Prostate gland (tissue), 2 donors: ENCODE results near the gene RLN3. TPM values are rescaled to one million over a fixed set of nuclear protein-coding genes. Genes with fewer than 3 reads are reported as not detected.

Experiments
- DNase-seq: peaks from one replicate; pipeline ENCODE4 v3.0.0-alpha.2; 2019; ENCODE audit warnings: low spot score
- H3K27ac ChIP-seq, 2 donors: fragments of 200-600 bp; sonication (generic); 2 replicates each; pipeline ENCODE4 v1.5.1; 2017 to 2019
- H3K27me3 ChIP-seq: fragments of 200-600 bp; sonication (generic); replicated peaks from 2 replicates; pipeline ENCODE4 v1.5.1; 2019; ENCODE audit not compliant: insufficient read depth
- H3K36me3 ChIP-seq, 2 donors: fragments of 200-600 bp; sonication (generic); 1 replicate in 1 of 2; 2 replicates in 1 of 2; pipeline versions ENCODE4 v1.5.1 to v1.8.1; 2017 to 2019
- H3K4me1 ChIP-seq: fragments of 200-600 bp; sonication (generic); replicated peaks from 2 replicates; pipeline ENCODE4 v1.5.1; 2019
- H3K4me3 ChIP-seq, 2 donors: fragments of 200-600 bp; sonication (generic); 2 replicates each; pipeline ENCODE4 v1.5.1; 2017 to 2019
- H3K9me3 ChIP-seq: fragments of 200-600 bp; sonication (generic); 2 replicates; pipeline ENCODE4 v1.5.1; 2017
- POLR2A ChIP-seq: fragments of 450-650 bp; IDR thresholded peaks from one replicate; pipeline ENCODE4 v1.6.1; 2016; ENCODE audit warnings: antibody characterized with exemption, mild to moderate bottlenecking
- POLR2AphosphoS5 ChIP-seq: sonication (generic); formaldehyde crosslinking; IDR thresholded peaks from one replicate; pipeline ENCODE4 v1.6.1; 2017; ENCODE audit warnings: antibody characterized with exemption
- WGBS: methylation state at CpG from one replicate; pipeline ENCODE4 v1.1.5; 2018; 5-methylcytosine and 5-hydroxymethylcytosine counted together
- intact Hi-C: fragments of 100-400 bp; cut with DNase I; formaldehyde crosslinking; loops from one replicate; pipeline ENCODE4 v1.14.2; 2022
- total RNA-seq, 2 donors: library from RNA; depleted of rRNA; stranded (reverse); fragments of >200 nt; gene quantifications; one replicate each; pipeline ENCODE4 v1.1.0, GENCODE V29; 2016
- TF ChIP-seq, protein P1 (sequence below), 4 experiments: fragments of 200-600 bp in 2 of 4; fragments of 450-650 bp in 2 of 4; sonication (generic) in 2 of 4; IDR thresholded peaks; 1 replicate in 3 of 4; 2 replicates in 1 of 4; pipeline ENCODE4 v1.5.1; 2016 to 2019; ENCODE audit warnings: antibody characterized with exemption in 4 of 4, mild to moderate bottlenecking in 2 of 4, moderate library complexity in 2 of 4

Gene RLN3
- total RNA-seq, 2 donors from 2014 or later = not detected

DNA sequence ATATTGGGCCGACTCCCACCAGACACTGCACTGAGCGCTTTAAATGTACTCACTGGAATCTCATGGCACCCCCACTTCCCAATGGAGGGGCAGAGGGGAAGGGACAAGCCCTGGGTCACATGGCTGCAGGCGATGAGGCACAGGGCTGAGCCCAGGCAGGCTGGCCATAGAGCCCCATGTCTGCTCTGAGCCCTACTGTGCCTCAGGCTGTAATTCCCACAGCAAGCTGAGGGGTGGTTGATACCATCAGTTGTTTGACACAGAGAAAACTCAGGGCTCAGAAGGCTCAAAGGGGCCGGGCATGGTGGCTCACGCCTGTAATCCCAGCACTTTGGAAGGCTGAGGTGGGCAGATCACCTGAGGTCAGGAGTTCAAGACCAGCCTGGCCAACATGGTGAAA, 46.9 kb upstream of the RLN3 start:
- H3K36me3 ChIP-seq = no peaks in the 10 kb centered on the region
- no peaks in the 10 kb centered on the region for H3K27me3 ChIP-seq
- H3K4me3 ChIP-seq = no peak overlapping the region
- no peak for TF ChIP-seq POLR2A
- TF ChIP-seq, protein P1, sequence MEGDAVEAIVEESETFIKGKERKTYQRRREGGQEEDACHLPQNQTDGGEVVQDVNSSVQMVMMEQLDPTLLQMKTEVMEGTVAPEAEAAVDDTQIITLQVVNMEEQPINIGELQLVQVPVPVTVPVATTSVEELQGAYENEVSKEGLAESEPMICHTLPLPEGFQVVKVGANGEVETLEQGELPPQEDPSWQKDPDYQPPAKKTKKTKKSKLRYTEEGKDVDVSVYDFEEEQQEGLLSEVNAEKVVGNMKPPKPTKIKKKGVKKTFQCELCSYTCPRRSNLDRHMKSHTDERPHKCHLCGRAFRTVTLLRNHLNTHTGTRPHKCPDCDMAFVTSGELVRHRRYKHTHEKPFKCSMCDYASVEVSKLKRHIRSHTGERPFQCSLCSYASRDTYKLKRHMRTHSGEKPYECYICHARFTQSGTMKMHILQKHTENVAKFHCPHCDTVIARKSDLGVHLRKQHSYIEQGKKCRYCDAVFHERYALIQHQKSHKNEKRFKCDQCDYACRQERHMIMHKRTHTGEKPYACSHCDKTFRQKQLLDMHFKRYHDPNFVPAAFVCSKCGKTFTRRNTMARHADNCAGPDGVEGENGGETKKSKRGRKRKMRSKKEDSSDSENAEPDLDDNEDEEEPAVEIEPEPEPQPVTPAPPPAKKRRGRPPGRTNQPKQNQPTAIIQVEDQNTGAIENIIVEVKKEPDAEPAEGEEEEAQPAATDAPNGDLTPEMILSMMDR (IDR thresholded peaks at IDR 0.05) = no peak
- no peak for TF ChIP-seq POLR2AphosphoS5
- WGBS = 95% methylated on average over 4 of the region's 5 CpGs
- H3K9me3 ChIP-seq = no peaks in the 10 kb centered on the region
- intact Hi-C loops = no loop called here
- no peak for DNase-seq
- H3K27ac ChIP-seq = no peak overlapping the region
- H3K4me1 ChIP-seq = peaks cover 7% of the 10 kb centered on the region

DNA sequence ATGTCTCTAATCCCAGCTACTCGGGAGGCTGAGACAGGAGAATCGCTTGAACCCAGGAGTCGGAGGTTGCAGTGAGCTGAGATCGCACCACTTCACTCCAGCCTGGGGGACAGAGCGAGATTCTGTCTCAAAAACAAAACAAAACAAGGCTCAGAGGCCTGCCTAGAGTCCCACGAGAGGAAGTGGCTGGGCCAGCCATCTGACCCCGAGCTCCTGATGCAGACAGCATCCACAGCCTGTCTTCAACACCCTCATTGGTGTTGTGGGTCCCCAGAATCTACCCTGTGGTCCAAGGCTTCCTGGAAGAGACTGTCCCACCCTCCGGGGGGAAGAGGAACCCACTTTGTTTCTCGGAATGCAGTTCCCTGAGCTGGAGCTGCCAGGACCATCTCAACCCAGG, 46.5 kb upstream of the RLN3 start:
- Histone ChIP-seq H3K4me1 (peaks cover 7% of the 10 kb centered on the region), H3K27ac (no peak overlapping the region), H3K9me3 (no peaks in the 10 kb centered on the region), H3K4me3 (no peak overlapping the region), H3K27me3 (no peaks in the 10 kb centered on the region), H3K36me3 (no peaks in the 10 kb centered on the region)
- no peak for DNase-seq
- intact Hi-C loops = no loop called here
- TF ChIP-seq POLR2AphosphoS5 = no peak
- TF ChIP-seq, protein P1 (IDR thresholded peaks at IDR 0.05) = no peak
- no peak for TF ChIP-seq POLR2A
- WGBS = 85% methylated on average over 9 of the region's 9 CpGs

- H3K4me1 ChIP-seq = peaks cover 7% of the 10 kb centered on the region
- DNase-seq = no peak
- no peaks in the 10 kb centered on the region for H3K36me3 ChIP-seq
- intact Hi-C loops = no loop called here
- H3K27ac ChIP-seq = no peak overlapping the region
- TF ChIP-seq POLR2AphosphoS5 = no peak
- TF ChIP-seq, protein P1 (IDR thresholded peaks at IDR 0.05) = no peak
- H3K9me3 ChIP-seq = no peaks in the 10 kb centered on the region
- 97% methylated on average over 17 of the region's 17 CpGs for WGBS
- no peak overlapping the region for H3K4me3 ChIP-seq
- H3K27me3 ChIP-seq = no peaks in the 10 kb centered on the region
These were observed 45.9 kb upstream of the RLN3 start for GRCh38 chr19:13981988-13982501.

DNA sequence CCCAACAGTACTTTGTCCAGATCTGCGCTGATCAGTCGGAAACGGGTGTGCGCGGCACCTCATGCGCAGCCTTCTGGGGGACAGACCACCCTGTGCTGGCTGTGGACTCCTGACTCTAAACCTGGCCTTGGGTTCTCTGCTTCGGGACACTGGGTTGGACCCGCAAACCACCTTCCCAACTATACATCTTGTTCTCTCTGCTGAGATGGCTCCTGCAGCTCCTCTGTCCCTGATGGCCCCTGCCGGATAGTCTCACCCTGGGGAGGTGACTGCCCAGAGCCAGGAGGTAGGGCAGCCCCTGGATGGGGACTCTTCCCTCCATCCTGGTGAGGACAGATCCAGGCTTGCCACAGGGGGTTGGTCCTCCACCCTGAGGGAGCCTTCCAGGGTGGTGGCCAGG, 45.2 kb upstream of the RLN3 start:
- Histone ChIP-seq H3K27ac (no peak overlapping the region), H3K27me3 (no peaks in the 10 kb centered on the region), H3K4me3 (no peak overlapping the region), H3K9me3 (no peaks in the 10 kb centered on the region), H3K4me1 (peaks cover 7% of the 10 kb centered on the region), H3K36me3 (no peaks in the 10 kb centered on the region)
- DNase-seq = no peak
- WGBS = 88% methylated on average over 9 of the region's 9 CpGs
- intact Hi-C loops = no loop called here
- TF ChIP-seq, protein P1 (IDR thresholded peaks at IDR 0.05) = no peak
- no peak for TF ChIP-seq POLR2A

GRCh38 chr19:13983213-13983889, 44.6 kb upstream of the RLN3 start:
- H3K36me3 ChIP-seq = no peaks in the 10 kb centered on the region
- H3K27ac ChIP-seq = no peak overlapping the region
- 80% methylated on average over 16 of the region's 21 CpGs for WGBS
- no peaks in the 10 kb centered on the region for H3K27me3 ChIP-seq
- intact Hi-C loops = no loop called here
- DNase-seq = no peak
- H3K4me1 ChIP-seq = peaks cover 7% of the 10 kb centered on the region
- H3K9me3 ChIP-seq = no peaks in the 10 kb centered on the region
- no peak overlapping the region for H3K4me3 ChIP-seq
- TF ChIP-seq, protein P1 (IDR thresholded peaks at IDR 0.05) = no peak
- TF ChIP-seq POLR2A (no peak), POLR2AphosphoS5 (no peak)
